Kidney (tissue), 14 donors: Measurements from ENCODE around the gene TXNDC5. TPM values are rescaled to one million over a fixed set of nuclear protein-coding genes. Genes with fewer than 3 reads are reported as not detected.

Experiments used
- DNase-seq, 5 donors: peaks; one replicate each; pipeline ENCODE4 v3.0.0-alpha.2; 2013 to 2020
- FAIRE-seq: peaks from 2 replicates; lab custom pipeline; 2012; peaks lifted over from hg19 to GRCh38; lab: Jason Lieb, UNC
- H3K27ac ChIP-seq, 2 donors: one replicate each; pipeline ENCODE4 v1.7.0; 2013; ENCODE audit warnings: low read depth in 2 of 2, low read length in 2 of 2, inconsistent platforms in 1 of 2
- H3K27me3 ChIP-seq: one replicate; pipeline ENCODE4 v1.7.1; 2013; ENCODE audit warnings: low read length, inconsistent platforms; ENCODE audit not compliant: control insufficient read depth, insufficient read depth
- H3K36me3 ChIP-seq, 3 donors: one replicate each; pipeline versions ENCODE4 v1.7.0 to v1.7.1; 2013; ENCODE audit warnings: low read length in 3 of 3, control low read depth in 1 of 3, inconsistent platforms in 1 of 3; ENCODE audit not compliant: insufficient read depth in 3 of 3, control insufficient read depth in 2 of 3
- H3K4me1 ChIP-seq, 3 donors: one replicate each; pipeline versions ENCODE4 v1.7.0 to v1.7.1; 2013; ENCODE audit warnings: low read length in 3 of 3, inconsistent platforms in 1 of 3, low read depth in 1 of 3; ENCODE audit not compliant: control insufficient read depth in 2 of 3, insufficient read depth in 2 of 3
- H3K4me3 ChIP-seq, 3 donors: one replicate each; pipeline versions ENCODE4 v1.7.0 to v1.8.1; 2013; ENCODE audit warnings: low read length in 3 of 3, control low read depth in 1 of 3, inconsistent platforms in 1 of 3
- H3K9ac ChIP-seq, 3 donors: one replicate each; pipeline versions ENCODE4 v1.7.0 to v1.7.1; 2013; ENCODE audit warnings: low read length in 3 of 3, control low read depth in 1 of 3, inconsistent platforms in 1 of 3
- H3K9me3 ChIP-seq, 3 donors: one replicate each; pipeline versions ENCODE4 v1.7.0 to v1.7.1; 2013; ENCODE audit warnings: low read length in 3 of 3, control low read depth in 1 of 3, inconsistent platforms in 1 of 3; ENCODE audit not compliant: control insufficient read depth in 2 of 3, insufficient read depth in 1 of 3
- intact Hi-C: fragments of 100-400 bp; cut with DNase I; formaldehyde crosslinking; loops from one replicate; pipeline ENCODE4 v1.11.1; 2022
- polyA plus RNA-seq: library from polyadenylated mRNA; stranded (reverse); fragments of 350-450 nt; fragmentation: Illumina TruSeq; extraction: RNeasy Lipid Tissue Mini Kit (QIAGEN cat#74804); gene quantifications from one replicate; pipeline ENCODE4 v1.2.3, GENCODE V29; 2014; ENCODE audit warnings: low read depth, low replicate concordance; ENCODE audit not compliant: insufficient read depth
- total RNA-seq: library from RNA; stranded (reverse); fragmentation: NEBNext Ultra II Directional; extraction: Animal tissue kit (Norgen Biotek cat#: 25700); gene quantifications from one replicate; pipeline ENCODE4 v1.2.1, GENCODE V29; 2021
- TF ChIP-seq, protein P1 (sequence below): IDR thresholded peaks from 3 replicates; pipeline ENCODE4 v1.5.1; 2012; ENCODE audit warnings: mild to moderate bottlenecking, moderate library complexity, borderline replicate concordance; ENCODE audit not compliant: insufficient read depth; ENCODE audit errors: extremely low read depth
- donor health status: control.
- donor health status: control.
- donor health status: control.
- donor health status: control.
- donor health status: control.
- donor health status: DM: yes; HTN: yes; CAD: no.
- donor health status: Normal renal cell carcinoma (clear cell type).

TXNDC5 gene
- total and polyA plus RNA-seq, 2 donors from 2014 or later: 73.5 to 153 TPM

DNA sequence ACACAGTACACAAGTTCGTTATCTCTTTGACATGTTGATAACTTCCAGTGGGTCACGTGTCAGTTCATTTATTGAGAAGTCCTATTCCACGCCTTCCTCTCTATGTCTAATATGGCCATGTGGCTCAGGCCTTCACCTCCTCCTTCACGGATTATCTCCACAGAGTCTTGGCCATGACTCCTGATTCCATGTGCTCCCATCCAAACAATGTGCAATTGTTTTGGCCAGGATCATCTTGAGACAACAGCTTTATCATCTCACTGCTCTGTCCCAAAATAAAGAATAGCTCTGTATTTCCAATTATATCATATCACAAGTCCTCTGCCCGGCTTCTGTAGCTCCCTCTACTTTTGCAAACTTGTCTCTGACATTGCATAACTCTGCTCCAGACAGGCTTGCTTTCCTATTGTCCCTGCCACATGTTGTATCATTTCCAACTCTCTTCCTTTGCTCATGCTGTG, 11.1 kb upstream of the TXNDC5 start:
- Histone ChIP-seq H3K4me3 (no peak overlapping the region), H3K27me3 (no peaks in the 10 kb centered on the region), H3K9me3 (no peaks in the 10 kb centered on the region), H3K9ac (no peak overlapping the region), H3K4me1 (no peaks in the 10 kb centered on the region), H3K36me3 (no peaks in the 10 kb centered on the region), H3K27ac (no peak overlapping the region)
- TF ChIP-seq, protein P1, sequence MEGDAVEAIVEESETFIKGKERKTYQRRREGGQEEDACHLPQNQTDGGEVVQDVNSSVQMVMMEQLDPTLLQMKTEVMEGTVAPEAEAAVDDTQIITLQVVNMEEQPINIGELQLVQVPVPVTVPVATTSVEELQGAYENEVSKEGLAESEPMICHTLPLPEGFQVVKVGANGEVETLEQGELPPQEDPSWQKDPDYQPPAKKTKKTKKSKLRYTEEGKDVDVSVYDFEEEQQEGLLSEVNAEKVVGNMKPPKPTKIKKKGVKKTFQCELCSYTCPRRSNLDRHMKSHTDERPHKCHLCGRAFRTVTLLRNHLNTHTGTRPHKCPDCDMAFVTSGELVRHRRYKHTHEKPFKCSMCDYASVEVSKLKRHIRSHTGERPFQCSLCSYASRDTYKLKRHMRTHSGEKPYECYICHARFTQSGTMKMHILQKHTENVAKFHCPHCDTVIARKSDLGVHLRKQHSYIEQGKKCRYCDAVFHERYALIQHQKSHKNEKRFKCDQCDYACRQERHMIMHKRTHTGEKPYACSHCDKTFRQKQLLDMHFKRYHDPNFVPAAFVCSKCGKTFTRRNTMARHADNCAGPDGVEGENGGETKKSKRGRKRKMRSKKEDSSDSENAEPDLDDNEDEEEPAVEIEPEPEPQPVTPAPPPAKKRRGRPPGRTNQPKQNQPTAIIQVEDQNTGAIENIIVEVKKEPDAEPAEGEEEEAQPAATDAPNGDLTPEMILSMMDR: no peak
- FAIRE-seq (no peak), DNase-seq (no peak)
- intact Hi-C loops: no loop called here

DNA sequence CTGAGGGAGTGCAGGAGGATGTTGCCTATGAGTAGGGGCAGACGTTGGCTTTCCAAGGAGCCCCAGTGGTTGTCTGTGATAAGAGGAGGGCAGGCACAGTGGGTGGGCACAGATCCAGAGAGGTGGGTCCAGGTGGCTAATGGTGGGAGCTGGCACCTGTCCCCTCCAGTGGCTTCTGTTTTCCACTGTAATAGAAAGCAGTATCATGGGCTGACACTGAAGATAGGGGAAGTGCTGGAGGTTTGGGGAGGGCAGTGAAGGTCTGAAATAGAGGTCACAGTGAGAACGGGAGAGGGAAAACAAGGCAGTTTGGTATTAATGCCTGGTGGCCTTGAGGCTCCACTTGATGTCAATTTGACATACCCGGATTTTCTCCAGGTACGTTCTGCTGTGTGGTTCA, 10.5 kb upstream of the TXNDC5 start:
- no peak for FAIRE-seq
- Histone ChIP-seq H3K4me1 (no peaks in the 10 kb centered on the region), H3K27ac (no peak overlapping the region), H3K36me3 (no peaks in the 10 kb centered on the region), H3K27me3 (no peaks in the 10 kb centered on the region), H3K9me3 (no peaks in the 10 kb centered on the region), H3K9ac (no peak overlapping the region), H3K4me3 (no peak overlapping the region)
- DNase-seq: no peak
- TF ChIP-seq, protein P1: no peak
- intact Hi-C loops: no loop called here

DNA sequence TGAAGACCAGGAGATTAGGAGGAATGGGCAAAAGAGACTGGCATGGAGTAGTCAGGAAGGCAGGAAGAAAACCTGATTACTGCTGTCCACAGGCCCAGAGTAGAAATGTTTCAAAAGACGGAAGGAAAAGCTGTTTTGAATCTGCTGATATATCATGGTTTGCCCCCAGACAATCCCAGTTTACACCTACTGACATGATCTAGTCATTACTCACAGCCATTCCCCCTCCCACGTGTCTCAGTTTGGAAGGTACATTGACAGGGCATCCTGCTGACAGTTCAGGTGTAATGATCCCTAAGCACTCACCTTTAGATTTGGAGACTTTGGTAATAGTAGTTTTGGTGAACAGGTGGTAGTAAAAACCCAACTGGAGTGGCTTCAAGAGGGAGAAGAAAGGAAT, 9.8 kb upstream of the TXNDC5 start:
- Histone ChIP-seq H3K9me3 (no peaks in the 10 kb centered on the region), H3K27ac (no peak overlapping the region), H3K9ac (no peak overlapping the region), H3K4me3 (no peak overlapping the region), H3K36me3 (no peaks in the 10 kb centered on the region), H3K4me1 (no peaks in the 10 kb centered on the region), H3K27me3 (no peaks in the 10 kb centered on the region)
- no peak for DNase-seq
- FAIRE-seq: no peak
- intact Hi-C loops: no loop called here
- TF ChIP-seq, protein P1: no peak

DNA sequence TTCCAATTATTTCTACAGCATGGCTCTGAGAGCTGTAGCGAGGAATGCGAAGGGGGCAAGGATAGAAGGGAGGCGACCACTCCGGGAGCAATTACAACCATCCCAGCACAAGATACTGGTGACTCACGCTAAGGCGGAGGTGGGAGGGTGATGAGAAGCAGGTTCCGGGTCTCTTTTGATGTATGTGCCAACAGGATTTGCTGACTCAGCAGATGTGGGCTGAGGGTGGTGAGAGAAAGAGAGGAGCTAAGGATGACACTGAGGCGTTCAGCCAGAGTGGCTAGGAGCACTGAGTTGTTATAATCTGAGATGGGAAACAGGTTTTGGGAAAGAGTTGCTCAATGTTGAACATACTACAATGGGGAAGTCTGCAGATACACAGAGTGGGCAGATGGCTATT, 9.3 kb upstream of the TXNDC5 start:
- H3K27me3 ChIP-seq: no peaks in the 10 kb centered on the region
- H3K4me1 ChIP-seq: no peaks in the 10 kb centered on the region
- no peak overlapping the region for H3K4me3 ChIP-seq
- H3K36me3 ChIP-seq: no peaks in the 10 kb centered on the region
- H3K27ac ChIP-seq: no peak overlapping the region
- H3K9me3 ChIP-seq: no peaks in the 10 kb centered on the region
- TF ChIP-seq, protein P1: no peak
- H3K9ac ChIP-seq: no peak overlapping the region
- intact Hi-C loops: no loop called here
- peak in 4 of 5 donors; percentile 54 to 75 (median 64) for DNase-seq
- no peak for FAIRE-seq
